GM21447 (cell line): Measurements from ENCODE around the gene STAT6.
"Not testable (repeated sequence)": the region's sequence is repeated elsewhere in the genome, so short reads cannot be mapped to it uniquely, and the experiment has no call there.

Experiments
- ATAC-seq: cut with Tn5 transposase; IDR thresholded peaks from one replicate; pipeline ENCODE4 v1.9.1; 2021; ENCODE audit not compliant: unreplicated experiment

STAT6 gene

DNA sequence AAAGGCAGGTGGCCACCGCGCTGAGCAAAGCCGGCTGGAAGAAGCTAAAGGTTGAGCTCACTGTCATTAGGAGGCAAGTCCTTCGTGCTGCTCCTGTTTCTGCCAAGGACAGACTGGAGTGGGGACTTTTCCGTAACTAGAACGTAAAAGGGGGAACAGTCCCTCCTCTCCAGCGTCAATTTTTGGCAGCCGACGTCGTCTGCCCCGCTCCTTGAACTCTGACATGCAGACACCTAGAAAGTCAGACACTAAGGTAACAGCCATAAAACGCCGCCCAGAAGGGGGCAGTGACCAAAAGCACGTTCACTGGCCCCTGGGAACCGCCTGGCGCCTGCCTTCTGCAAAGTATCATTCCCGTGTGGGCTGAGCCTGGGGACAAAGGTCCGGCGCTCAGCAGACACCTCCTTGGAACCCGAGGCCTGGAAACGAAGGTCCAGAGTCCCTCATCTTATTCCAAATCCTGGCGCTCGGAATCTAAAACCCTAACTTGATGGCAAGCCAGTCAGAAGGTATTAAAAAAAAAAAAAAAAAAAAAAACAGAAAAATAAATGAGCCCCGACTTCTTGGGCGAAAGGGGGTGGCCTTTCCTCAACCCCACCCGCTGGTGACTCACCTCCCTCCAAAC lies 16.1 kb upstream of the STAT6 start:
- no peak for ATAC-seq

DNA sequence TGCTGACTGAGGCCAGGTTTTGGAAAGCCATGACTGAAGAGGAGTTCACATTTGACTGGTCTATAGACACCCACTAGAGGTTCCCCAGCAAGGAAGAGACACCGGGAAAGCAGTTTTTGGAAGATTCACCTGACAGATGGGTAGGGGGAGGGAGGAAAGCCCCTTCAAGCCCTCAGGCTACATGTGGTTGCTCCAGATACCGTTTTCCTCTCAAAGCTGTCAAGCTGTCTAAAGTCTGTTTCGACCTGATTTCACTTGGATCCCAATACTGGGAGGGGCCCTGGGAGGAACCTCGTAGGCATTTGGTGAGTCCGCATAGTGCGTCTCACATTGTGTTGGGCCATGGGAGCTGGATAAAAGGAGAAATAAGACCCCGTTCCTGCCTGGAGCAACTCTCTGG lies 15.4 kb upstream of the STAT6 start:
- ATAC-seq = no peak

DNA sequence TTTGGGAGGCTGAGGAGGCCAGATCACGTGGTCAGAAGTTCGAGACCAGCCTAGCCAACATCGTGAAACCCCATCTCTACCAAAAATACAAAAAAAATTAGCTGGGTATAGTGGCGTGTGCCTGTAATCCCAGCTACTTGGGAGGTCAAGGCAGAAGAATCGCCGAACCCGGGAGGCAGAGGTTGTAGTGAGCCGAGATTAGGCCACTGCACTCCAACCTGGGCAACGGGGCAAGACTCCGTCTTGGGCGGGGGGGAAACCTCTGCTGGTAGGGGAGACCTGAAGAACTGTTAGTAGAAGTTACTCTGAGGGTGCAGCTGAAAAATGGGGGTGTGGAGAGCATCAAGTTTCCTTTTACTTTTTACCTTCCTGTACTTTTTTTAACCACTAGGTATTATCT lies 14.9 kb upstream of the STAT6 start:
- ATAC-seq = no peak

DNA sequence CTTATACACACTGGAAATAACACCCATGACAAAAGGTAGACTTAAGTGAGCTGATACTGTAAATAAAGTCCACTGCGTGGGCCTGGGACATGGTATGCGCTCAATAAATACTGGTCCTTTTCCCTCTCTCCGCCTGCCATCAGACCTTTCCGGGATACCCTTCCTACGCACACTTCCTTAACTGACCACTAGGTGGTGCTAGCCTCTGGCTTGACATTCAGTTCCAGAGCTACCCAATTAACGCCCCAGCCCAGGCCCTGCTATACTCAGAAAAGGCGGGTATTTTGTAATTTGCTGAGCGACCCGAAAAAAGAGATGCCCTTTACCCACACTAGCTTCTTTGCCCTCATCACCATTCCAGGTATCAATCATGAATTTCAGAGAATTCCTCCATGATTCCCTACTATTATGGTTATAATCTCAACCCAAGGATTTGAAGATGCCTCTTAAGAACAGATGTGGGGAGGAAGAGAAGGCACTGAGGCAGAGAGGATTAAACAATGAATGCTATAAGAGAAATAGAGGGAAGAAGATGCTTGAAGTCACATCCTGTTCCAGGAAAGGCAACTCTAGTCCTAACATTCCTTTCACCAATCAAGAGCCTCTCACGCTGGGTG lies 13.2 kb upstream of the STAT6 start:
- ATAC-seq = no peak

DNA sequence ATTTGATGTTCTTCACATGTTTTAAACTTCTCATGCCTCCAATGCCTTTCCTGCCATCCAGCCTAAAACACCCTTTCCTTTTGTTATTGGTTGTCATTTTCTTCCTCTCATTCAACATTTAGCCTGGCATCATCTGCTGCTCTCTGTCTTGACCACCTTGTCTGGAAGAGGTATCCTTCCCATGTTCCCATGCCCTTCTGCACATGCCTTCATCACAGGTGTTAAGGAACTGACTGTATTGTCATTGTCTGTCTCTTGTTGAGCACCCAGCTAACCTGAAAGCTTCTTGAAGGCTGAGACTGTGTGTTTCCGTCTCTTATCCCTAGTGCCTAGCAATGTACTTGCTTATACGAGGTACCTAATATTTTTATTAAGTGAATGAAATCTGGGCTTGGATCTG lies 12.7 kb upstream of the STAT6 start:
- no peak for ATAC-seq

DNA sequence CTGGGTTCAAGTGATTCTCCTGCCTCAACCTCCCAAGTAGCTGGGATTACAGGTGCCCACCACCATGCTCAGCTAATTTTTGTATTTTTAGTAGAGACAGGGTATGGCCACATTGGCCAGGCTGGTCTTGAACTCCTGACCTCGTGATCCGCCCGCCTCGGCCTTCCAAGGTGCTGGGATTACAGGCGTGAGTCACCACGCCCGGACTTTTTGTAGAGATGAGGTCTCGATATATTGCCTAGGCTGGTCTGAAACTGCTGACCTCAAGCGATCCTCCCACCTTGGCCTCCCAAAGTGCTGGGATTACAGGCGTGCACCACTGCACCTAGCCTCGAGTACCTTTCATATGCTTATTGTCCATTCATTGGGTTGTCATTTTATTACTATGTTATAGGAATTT lies 9.6 kb upstream of the STAT6 start:
- ATAC-seq = not testable (repeated sequence)

DNA sequence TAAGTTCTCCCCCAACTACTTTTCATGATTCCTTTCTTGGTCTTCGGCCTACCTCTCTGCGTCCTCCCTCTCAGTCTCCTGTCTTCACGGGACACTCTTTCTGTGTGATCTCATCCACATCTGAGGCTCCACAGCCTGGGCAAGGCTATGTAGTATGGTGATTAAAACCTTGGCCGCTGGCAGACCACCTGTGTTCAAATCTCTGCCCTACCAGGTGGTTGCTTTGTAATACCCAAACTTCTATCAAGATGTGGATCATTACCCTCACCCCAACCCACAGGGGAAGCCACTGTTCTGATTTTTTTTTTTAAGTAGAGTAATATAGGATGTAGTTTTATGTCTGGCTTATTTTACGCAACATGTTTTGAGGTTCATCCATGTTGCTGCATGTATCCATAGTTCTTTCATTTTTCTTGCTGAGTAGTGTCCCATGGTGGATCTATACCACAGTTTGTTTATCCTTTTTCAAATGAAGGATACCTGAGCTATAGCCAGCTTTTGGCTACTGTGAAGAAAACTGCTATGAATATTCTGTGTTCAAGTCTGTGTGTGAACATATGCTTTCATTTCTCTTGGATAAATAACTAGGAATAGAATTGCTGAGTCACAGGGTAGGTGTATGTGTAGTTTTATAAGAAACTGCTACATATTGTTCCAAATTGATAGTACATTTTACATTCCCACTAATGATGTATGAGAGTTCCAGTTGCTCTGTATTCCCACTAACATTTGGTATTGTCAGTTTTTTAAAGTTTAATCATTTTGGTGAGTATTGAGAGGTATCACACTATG lies 8.3 kb upstream of the STAT6 start:
- ATAC-seq = no peak

DNA sequence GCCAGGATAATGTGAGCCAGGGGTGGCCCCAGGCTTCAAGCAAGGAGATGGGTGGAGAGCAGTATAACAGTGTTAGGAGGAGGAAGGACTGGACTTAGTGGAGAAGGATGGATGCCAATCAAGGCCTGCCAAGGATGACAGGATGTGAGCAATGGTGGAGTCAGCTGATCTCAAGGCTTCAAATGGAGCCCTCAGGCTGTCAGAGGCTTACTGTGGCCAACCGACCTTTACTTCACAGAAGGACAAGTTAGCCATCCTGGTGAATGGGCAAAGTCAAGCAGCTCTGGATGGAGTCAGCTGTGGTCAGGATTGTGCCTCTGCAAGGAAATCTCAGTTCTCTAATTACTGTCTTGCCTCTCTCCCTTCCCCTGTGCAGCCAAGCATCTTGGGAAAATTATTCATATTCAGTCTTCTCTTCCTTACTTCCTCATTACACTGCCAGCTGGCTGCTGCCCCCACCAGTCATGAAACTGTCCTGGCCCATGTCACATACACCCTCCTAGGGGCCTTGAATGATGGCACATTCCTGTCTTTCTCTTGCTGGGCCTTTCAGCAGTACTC lies 7.6 kb upstream of the STAT6 start:
- ATAC-seq = no peak

DNA sequence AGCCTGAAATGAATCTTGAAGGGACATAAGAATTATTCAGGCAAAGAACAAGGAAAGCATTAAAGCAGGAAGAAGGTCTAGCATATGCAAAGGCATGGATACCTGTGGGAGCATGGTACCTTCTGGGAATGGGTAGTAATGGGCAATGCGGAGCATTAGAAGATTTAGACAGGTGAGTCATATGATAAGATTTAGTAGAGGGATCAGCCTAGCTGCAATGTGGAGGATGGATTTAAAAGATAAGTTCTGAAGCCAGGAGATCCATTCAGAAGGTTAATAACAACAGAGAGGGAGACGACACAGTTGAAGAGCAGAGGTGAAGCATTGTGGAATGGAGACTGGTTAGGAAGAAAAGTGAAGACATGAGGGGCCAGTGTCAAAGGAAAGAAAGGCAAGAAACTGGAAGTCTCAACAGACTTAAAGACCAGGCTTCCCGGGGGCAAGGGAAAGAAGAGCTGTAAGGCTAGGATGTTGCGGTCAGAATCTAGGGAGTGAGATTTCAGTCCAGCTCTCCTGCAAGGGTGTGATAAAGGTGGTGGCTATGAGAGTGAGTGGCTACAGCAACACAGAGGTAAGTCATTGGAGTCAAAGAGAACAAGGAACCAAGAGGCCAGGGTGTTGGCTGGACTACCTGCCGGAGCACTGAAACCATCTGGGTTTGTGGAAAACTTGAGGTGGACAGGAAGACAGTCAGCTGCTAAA lies 5.6 kb upstream of the STAT6 start:
- ATAC-seq = no peak

DNA sequence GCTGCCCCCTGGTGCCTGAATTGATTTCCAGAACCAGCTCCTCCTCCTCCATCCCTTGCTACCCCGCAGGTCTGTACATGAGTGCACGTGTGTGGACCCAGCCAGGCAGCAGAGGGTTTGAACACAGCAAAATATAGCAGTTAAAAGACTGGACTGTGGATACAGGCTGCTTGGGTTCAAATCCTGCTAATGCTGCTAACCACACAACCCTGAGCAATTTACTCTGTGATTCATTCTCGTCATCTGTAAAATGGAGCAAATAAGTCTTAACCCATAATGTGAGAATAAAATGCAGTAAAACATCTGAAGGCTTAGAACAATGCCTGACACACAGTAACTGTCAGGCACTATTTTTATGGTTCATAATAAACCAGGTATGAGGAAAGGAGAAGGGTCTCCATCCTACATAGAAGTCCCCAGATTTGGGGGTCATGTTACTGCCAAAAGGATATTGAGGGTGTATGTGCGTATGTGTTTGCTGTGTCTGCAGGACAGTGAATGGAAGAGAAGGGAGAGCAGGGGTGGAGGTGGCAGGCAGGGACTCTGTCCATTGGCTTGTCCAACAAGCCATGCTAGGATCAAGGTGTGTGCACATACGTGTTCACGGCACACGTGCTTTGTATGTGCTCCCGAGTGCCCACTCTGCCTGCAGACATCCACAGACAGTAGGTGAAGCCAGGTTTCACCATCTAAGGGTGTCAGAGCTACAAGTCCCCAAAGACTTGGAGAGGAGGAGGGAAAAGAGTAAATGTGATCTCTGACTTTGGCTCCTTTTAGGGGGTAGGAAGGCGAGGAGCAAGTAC lies 1.5 kb upstream of the STAT6 start:
- peak; percentile 50 for ATAC-seq

DNA sequence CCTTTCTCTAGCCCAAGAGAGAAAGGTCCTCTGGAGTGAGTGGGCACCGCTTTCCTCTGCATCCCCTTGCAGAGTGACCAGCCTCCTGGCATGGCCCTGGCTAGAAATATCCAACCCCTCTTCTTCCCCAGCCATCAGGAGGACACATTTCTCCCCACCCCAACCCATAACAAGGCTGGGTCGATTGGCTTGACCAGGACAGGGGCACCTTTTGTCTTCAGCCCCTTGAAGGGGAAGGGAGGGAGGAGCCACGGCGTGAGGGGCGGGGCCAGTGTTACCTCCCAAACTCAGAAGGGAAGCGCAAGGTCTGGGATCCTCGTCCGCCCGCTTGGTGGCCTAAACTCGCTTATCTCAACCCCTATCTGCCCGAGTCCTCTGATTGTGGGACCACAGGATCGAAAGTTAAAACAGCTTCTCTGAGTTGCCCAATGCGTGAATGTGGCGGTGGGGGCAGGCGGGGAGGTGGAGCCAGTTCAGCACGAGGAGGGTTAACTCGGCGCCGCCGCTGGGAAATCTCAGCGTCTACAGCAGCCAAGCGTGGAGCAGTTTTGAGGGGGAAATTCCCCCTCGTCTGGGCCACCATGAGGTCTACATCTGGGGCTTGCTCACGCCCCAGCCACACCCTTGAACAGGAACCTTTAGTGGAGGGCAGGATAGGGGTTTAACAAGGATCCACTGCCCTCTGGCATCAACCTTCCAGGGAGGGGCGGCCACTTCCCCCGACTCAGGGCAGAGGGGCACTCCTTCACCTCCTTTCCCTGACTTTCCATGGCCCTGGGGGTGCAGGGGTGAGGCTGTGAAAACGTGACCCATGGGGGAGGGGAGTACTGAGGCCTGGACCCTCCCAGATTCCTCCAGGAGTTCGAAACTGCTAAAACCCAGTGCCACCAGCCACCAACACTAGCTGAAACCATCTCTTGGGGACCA lies 795 bp downstream of the STAT6 start:
- peak; percentile 49 for ATAC-seq

DNA sequence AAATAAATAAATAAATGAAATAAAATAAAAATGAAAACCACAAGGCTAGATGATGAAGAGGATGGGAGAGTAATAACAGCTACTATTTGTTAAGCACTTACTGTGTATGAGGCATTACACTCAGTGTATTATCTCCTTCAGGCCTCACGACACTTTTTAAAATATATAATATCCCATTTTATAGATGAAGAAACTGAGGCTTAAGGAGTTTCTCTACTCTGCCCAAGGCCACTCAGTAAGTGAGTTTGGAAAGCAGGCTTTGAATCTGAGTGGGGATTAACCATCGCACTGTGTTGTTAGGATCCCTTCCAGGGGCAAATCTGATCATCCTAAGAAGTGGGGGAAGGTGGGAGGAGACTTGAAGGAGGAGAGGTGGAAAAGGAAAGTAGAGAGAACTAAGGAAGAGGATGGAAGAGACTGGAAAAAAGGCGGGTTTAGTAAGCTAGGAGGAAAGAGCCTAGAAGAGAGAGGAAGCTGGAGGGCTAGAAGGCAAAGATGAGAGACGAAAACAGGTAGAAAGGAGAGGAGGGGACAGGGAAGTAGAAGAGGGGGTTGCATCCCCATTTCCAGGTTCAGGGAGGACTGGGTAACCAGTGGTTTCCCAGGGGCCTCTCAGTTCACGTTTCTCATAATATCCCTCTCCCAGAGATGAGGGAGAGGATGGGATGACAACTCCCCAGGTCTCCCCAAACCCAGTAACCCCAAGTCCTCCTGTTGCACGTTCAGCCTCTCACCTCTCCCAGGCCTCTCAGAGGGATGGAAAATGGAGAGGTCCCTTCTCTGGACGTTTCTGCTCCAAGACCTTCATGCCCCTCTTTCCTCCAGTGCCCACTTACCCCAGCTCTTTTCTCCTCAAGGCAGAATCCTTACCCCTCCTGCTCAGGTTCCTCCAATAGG lies 1.7 kb downstream of the STAT6 start:
- no peak for ATAC-seq

DNA sequence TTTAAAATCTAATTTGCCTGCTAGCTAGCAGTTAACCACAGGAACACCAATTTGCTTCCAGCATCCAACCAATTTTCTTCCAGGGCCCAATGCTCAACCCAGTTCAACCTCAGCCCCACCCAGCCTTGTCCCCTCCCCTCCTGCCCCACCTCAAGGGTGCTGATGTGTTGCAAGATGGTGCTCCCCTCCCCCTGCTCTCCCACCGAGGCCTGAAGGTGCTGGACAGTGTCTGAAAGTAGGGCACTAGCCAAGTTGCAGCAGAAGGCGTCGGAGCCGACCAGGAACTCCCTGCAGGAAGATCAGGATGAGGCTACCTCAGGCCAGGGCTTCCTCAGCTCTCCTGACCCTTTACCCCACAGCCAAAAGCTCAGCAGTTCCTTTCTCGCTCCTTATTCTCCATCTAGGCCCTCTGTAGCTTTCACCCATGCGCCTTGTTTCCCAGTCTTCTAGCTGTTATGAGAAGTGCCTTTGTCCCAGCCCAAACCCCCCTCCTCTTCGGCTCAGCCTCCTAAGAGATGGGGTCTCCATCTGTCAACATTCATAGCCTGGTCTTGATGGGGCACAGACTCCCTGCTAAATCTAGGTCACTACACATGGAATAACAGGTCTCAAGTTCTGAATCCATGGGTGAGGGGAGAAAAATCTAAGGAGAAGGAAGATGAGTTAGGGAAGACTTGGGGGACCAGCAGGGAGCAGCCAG lies 3.6 kb downstream of the STAT6 start:
- no peak for ATAC-seq

DNA sequence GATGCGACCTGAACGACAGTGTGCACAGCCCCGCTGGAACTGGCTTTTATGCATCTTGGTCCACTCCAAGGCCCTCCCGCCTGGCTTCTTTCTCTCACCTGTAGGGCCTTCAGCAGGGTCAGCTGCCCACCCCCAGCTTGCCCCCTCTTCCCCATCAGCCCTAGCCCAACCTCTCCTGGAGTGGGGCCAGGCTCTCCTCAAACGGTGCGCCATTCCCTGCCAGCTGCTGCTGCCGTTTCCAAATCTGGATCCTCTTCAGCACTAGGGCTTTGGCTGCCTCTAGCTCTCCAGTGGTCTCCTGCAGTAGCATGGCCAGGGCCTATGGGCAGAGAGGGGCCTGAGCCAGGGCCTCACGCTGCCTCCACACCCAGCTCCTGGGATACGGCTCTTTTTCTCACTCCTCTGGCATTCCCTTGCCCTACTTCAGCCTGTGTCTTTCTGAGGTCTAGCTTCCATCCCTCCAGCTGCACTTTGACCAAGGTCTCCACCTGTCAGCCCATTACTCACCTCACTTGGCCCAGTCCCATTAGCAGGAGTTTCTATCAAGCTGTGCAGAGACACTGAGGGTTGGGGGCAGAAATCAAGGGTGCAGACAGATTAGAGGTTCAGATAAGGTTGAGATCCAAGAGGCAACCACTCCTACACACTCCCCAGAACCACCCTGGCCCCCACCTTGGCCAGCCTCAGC lies 5.0 kb downstream of the STAT6 start:
- ATAC-seq = no peak

DNA sequence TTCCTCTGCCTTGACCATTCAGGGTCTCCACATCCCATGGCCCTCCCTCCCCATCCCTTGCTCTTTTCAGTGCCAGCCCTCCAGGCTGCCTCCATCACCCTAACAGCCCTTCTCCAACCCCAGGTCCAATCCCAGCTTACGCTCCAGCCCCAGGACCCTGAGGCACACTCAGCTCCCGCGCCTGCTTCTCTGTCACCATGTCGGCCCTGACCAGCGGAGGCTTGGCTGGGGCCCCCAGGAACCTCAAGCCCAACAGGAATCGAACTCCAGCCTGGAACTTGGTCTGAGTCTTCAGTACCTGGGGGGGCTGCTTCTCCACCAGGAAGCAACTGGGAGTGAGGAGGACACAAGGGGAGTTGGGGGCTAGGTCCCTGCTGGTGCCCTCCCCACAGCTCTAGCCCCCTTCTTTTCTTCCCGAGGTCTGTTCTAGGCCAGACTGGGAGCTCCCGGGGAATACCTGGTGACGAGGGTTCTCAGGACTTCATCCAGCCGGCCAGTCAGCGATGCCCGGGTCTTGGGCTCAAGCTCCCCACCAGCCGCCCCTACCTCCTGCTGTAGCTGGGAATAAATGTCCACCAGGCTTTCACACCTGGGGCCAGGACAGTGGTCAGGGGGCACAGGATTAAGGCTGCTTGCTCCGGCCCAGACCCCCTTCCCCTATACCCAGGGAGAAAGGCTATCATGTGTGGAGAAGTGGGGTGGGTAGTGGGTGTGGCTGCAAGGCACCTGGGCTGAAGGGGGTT lies 6.0 kb downstream of the STAT6 start:
- ATAC-seq = no peak

DNA sequence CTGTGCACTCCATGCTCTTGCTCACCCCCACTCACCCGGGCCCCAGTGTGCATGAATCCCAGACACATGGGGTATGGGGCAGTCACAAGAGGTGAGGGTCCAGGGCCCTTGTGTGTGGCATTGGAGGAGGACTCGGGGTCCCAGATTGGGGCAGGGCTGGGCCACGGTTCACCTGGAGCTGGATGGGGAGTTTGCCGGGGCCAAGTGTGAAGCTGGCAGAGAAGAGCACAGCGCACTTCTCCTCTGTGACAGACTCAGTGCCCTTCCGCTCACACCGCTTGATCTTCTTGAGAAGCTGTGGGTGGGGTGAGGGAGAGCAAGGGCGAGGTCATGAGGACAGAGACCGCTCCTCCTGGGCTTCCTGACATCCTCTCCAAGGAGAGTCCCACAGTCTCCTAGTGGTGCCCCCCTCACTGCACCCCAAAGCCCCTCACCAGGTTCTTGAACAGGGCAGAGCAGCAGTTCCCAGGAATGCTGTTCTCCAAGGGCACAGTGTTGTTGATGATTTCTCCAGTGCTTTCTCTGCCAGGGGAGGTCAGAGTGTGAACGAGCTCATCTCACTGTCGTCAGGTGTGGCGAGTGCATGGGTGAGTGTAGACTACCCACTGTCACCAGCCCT lies 6.8 kb downstream of the STAT6 start:
- no peak for ATAC-seq
